ENCODE data around the gene RUFY4.

DNA sequence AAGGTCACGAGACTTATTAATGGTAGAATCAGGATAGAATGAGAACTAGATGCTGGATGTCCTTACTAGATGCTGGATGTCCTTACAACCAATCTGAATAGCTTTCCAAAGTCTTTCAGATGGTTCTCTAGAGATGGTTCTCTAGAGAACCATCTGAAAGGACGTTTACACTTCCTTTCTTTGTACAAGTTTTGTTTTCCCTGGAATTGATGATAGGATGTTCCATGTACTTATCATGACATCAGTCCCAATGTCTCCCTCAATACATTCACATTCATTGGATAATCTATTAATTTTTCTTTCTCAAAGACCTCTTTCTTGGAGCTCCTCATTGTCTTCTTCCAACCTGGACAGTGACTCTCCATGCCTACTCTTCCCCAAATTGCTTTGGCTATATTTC is 28.2 kb upstream of the RUFY4 start:
- TF ChIP-seq, protein P1, sequence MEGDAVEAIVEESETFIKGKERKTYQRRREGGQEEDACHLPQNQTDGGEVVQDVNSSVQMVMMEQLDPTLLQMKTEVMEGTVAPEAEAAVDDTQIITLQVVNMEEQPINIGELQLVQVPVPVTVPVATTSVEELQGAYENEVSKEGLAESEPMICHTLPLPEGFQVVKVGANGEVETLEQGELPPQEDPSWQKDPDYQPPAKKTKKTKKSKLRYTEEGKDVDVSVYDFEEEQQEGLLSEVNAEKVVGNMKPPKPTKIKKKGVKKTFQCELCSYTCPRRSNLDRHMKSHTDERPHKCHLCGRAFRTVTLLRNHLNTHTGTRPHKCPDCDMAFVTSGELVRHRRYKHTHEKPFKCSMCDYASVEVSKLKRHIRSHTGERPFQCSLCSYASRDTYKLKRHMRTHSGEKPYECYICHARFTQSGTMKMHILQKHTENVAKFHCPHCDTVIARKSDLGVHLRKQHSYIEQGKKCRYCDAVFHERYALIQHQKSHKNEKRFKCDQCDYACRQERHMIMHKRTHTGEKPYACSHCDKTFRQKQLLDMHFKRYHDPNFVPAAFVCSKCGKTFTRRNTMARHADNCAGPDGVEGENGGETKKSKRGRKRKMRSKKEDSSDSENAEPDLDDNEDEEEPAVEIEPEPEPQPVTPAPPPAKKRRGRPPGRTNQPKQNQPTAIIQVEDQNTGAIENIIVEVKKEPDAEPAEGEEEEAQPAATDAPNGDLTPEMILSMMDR (IDR thresholded peaks at IDR 0.05): no peak
- no peak for TF ChIP-seq POLR2A (IDR thresholded peaks at IDR 0.05)

Data from thyroid gland (tissue), 4 donors.